ENCODE results near the gene UQCC2. TPM values are rescaled to one million over a fixed set of nuclear protein-coding genes. Genes with fewer than 3 reads are reported as not detected.

Gene UQCC2
- total and polyA plus RNA-seq, 4 donors = 6.8 to 75.9 (median 22.4) TPM

DNA sequence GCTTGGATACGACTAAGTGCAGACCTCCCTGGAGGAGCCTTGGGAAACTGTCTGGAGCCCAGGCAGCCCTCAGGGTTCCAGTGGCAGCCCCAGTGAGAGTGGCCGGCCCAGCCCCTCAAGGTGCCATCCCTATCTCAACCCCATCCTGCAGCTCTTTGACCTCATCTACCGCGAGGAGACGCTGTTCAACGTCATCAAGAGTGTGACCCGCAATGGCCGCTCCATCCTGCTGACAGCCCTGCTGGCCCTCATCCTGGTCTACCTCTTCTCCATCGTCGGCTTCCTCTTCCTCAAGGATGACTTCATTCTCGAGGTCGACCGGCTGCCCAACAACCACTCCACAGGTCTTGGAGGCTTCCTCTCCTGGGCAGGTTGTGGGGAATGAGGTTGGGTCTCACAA is 20.7 kb downstream of the UQCC2 start:
- H3K27me3 ChIP-seq (ENCODE audit: control insufficient read depth in 4 of 4, insufficient read depth in 4 of 4, low read length in 3 of 4) = no peaks in the 10 kb centered on the region
- no peak overlapping the region for H3K4me3 ChIP-seq (ENCODE audit: low read depth in 1 of 3, low read length in 3 of 3)
- 90% methylated on average over 13 of the region's 13 CpGs for WGBS
- no peaks in the 10 kb centered on the region for H3K36me3 ChIP-seq (ENCODE audit: control insufficient read depth in 4 of 4, insufficient read depth in 3 of 4, low read depth in 1 of 4, low read length in 3 of 4)
- DNase-seq (ENCODE audit: low spot score) = no peak
- H3K9ac ChIP-seq (ENCODE audit: low read depth in 1 of 2, low read length in 2 of 2) = no peak overlapping the region
- no peaks in the 10 kb centered on the region for H3K9me3 ChIP-seq (ENCODE audit: control insufficient read depth in 4 of 4, low read length in 3 of 4)
- no peak overlapping the region for H3K27ac ChIP-seq (ENCODE audit: low read depth in 1 of 2, low read length in 2 of 2)
- TF ChIP-seq, protein P1, sequence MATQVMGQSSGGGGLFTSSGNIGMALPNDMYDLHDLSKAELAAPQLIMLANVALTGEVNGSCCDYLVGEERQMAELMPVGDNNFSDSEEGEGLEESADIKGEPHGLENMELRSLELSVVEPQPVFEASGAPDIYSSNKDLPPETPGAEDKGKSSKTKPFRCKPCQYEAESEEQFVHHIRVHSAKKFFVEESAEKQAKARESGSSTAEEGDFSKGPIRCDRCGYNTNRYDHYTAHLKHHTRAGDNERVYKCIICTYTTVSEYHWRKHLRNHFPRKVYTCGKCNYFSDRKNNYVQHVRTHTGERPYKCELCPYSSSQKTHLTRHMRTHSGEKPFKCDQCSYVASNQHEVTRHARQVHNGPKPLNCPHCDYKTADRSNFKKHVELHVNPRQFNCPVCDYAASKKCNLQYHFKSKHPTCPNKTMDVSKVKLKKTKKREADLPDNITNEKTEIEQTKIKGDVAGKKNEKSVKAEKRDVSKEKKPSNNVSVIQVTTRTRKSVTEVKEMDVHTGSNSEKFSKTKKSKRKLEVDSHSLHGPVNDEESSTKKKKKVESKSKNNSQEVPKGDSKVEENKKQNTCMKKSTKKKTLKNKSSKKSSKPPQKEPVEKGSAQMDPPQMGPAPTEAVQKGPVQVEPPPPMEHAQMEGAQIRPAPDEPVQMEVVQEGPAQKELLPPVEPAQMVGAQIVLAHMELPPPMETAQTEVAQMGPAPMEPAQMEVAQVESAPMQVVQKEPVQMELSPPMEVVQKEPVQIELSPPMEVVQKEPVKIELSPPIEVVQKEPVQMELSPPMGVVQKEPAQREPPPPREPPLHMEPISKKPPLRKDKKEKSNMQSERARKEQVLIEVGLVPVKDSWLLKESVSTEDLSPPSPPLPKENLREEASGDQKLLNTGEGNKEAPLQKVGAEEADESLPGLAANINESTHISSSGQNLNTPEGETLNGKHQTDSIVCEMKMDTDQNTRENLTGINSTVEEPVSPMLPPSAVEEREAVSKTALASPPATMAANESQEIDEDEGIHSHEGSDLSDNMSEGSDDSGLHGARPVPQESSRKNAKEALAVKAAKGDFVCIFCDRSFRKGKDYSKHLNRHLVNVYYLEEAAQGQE (IDR thresholded peaks at IDR 0.05) = no peak
- no peak for TF ChIP-seq HNF4G (IDR thresholded peaks at IDR 0.05)
- H3K4me1 ChIP-seq (ENCODE audit: control insufficient read depth in 4 of 4, insufficient read depth in 4 of 4, low read length in 3 of 4) = no peaks in the 10 kb centered on the region

DNA sequence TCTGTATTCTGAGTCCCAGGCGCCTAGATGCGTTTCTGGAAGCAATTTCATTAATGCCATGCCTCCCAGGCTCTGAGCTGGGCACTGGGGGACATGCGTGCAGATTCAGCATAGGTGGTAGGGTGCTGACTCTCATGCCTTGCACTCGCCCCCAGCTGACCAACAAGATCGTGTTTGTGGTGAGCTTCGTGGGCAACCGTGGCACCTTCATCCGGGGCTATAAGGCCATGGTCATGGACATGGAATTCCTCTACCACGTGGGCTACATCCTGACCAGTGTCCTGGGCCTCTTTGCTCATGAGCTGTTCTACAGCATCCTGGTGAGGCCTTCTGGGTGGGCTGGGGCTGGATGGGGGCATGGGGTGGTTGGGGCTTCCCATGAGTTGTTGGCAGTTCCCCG is 21.6 kb downstream of the UQCC2 start:
- H3K4me1 ChIP-seq (ENCODE audit: control insufficient read depth in 4 of 4, insufficient read depth in 4 of 4, low read length in 3 of 4) = no peaks in the 10 kb centered on the region
- WGBS = 92% methylated on average over 10 of the region's 10 CpGs
- H3K4me3 ChIP-seq (ENCODE audit: low read depth in 1 of 3, low read length in 3 of 3) = no peak overlapping the region
- TF ChIP-seq RAD21 (IDR thresholded peaks at IDR 0.05) (no peak), EGR1 (IDR thresholded peaks at IDR 0.05; ENCODE audit: low read depth in 2 of 2) (no peak), HNF4G (IDR thresholded peaks at IDR 0.05) (no peak), YY1 (IDR thresholded peaks at IDR 0.05) (no peak), FOXA2 (IDR thresholded peaks at IDR 0.05) (no peak), JUND (IDR thresholded peaks at IDR 0.05) (no peak), FOXA1 (IDR thresholded peaks at IDR 0.05) (no peak), GABPA (IDR thresholded peaks at IDR 0.05 in 1 of 2, conservative IDR thresholded peaks at IDR 0.05 in 1 of 2) (no peak), SP1 (IDR thresholded peaks at IDR 0.05) (no peak), HNF4A (conservative IDR thresholded peaks at IDR 0.05) (no peak), NR2F2 (IDR thresholded peaks at IDR 0.05) (no peak), RXRA (IDR thresholded peaks at IDR 0.05) (no peak), TAF1 (conservative IDR thresholded peaks at IDR 0.05) (no peak)
- TF ChIP-seq, protein P2, sequence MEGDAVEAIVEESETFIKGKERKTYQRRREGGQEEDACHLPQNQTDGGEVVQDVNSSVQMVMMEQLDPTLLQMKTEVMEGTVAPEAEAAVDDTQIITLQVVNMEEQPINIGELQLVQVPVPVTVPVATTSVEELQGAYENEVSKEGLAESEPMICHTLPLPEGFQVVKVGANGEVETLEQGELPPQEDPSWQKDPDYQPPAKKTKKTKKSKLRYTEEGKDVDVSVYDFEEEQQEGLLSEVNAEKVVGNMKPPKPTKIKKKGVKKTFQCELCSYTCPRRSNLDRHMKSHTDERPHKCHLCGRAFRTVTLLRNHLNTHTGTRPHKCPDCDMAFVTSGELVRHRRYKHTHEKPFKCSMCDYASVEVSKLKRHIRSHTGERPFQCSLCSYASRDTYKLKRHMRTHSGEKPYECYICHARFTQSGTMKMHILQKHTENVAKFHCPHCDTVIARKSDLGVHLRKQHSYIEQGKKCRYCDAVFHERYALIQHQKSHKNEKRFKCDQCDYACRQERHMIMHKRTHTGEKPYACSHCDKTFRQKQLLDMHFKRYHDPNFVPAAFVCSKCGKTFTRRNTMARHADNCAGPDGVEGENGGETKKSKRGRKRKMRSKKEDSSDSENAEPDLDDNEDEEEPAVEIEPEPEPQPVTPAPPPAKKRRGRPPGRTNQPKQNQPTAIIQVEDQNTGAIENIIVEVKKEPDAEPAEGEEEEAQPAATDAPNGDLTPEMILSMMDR (IDR thresholded peaks at IDR 0.05; ENCODE audit: low read depth, low read length, missing input control) = no peak
- TF ChIP-seq, protein P3, sequence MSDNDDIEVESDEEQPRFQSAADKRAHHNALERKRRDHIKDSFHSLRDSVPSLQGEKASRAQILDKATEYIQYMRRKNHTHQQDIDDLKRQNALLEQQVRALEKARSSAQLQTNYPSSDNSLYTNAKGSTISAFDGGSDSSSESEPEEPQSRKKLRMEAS (IDR thresholded peaks at IDR 0.05) = no peak
- TF ChIP-seq, protein P4, sequence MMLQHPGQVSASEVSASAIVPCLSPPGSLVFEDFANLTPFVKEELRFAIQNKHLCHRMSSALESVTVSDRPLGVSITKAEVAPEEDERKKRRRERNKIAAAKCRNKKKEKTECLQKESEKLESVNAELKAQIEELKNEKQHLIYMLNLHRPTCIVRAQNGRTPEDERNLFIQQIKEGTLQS (IDR thresholded peaks at IDR 0.05) = no peak
- TF ChIP-seq, protein P1 (IDR thresholded peaks at IDR 0.05) = no peak
- TF ChIP-seq, protein P5, sequence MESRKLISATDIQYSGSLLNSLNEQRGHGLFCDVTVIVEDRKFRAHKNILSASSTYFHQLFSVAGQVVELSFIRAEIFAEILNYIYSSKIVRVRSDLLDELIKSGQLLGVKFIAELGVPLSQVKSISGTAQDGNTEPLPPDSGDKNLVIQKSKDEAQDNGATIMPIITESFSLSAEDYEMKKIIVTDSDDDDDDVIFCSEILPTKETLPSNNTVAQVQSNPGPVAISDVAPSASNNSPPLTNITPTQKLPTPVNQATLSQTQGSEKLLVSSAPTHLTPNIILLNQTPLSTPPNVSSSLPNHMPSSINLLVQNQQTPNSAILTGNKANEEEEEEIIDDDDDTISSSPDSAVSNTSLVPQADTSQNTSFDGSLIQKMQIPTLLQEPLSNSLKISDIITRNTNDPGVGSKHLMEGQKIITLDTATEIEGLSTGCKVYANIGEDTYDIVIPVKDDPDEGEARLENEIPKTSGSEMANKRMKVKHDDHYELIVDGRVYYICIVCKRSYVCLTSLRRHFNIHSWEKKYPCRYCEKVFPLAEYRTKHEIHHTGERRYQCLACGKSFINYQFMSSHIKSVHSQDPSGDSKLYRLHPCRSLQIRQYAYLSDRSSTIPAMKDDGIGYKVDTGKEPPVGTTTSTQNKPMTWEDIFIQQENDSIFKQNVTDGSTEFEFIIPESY (IDR thresholded peaks at IDR 0.05) = no peak
- no peaks in the 10 kb centered on the region for H3K36me3 ChIP-seq (ENCODE audit: control insufficient read depth in 4 of 4, insufficient read depth in 3 of 4, low read depth in 1 of 4, low read length in 3 of 4)
- H3K27ac ChIP-seq (ENCODE audit: low read depth in 1 of 2, low read length in 2 of 2) = no peak overlapping the region
- no peaks in the 10 kb centered on the region for H3K27me3 ChIP-seq (ENCODE audit: control insufficient read depth in 4 of 4, insufficient read depth in 4 of 4, low read length in 3 of 4)
- no peak for DNase-seq (ENCODE audit: low spot score)
- no peak overlapping the region for H3K9ac ChIP-seq (ENCODE audit: low read depth in 1 of 2, low read length in 2 of 2)
- no peaks in the 10 kb centered on the region for H3K9me3 ChIP-seq (ENCODE audit: control insufficient read depth in 4 of 4, low read length in 3 of 4)

All from liver (tissue), 9 donors.